HG02798 (cell line): ENCODE results near the gene SDHA.
"Not testable (repeated sequence)": the region's sequence is repeated elsewhere in the genome, so short reads cannot be mapped to it uniquely, and the experiment has no call there.

Experiments
- ATAC-seq: cut with Tn5 transposase; IDR thresholded peaks from one replicate; pipeline ENCODE4 v1.9.1; 2021; ENCODE audit warnings: mild to moderate bottlenecking; ENCODE audit not compliant: unreplicated experiment, poor library complexity

The SDHA gene

DNA sequence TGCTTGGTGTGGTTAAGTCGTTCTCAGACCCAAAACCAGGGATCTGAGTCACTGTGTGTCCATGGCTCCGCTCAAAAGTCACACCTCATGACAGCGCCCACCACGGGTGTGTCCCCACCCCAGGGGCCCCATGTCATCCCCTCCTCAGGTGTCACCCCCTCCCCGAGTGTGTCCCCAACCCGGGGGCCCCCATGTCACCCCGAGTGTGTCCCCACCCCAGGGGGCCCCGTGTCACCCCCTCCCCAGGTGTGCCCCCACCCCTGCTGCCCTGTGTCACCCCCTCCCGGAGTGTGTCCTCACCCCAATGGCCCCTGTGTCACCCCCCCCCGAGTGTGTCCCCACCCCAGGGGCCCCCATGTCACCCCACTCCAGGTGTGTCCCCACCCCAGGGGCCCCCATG, 21.8 kb upstream of the SDHA start:
- ATAC-seq: no peak

DNA sequence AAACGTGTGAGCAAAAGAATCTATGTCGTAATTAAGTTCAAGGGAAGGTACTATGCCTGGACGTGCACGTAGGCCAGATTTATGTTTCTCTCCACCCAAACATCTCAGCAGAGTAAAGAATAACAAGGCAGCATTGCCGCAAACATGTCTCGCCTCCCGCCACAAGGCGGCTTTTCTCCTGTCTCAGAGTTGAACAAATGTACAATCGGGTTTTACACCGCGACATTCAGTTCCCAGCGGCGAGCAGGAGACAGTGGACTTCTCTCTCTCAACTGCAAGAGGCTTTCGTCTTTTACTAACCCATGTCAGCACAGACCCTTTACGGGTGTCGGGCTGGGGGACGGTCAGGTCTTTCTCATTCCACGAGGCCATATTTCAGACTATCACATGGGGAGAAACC, 21.1 kb upstream of the SDHA start:
- not testable (repeated sequence) for ATAC-seq

DNA sequence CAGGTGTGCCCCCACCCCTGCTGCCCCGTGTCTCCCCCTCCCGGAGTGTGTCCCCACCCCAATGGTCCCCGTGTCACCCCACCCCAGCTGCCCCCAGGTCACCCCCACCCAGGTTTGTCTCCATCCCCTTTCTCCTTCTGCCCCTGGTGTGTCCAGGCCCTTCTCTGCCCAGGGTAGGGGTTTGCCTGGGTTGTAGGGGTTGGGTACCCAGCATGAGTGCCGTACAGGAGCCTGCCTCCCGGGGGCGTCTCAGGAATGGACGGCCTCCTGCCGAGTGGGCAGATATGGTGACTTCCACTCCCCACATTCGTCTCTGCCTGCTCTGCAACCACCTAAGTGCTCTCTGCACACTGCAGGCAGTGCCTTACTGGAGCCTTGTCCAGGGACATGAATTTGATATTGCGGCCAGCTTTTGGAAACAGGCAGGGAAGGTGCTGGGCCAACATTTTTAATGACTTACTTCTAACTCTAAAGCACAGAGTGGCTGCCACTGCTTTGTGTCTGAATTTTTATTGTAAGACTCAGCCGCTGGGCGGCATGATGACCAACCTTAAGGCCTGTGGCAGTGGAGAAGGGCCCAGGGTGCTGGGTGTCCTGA, 20.1 kb upstream of the SDHA start:
- no peak for ATAC-seq

DNA sequence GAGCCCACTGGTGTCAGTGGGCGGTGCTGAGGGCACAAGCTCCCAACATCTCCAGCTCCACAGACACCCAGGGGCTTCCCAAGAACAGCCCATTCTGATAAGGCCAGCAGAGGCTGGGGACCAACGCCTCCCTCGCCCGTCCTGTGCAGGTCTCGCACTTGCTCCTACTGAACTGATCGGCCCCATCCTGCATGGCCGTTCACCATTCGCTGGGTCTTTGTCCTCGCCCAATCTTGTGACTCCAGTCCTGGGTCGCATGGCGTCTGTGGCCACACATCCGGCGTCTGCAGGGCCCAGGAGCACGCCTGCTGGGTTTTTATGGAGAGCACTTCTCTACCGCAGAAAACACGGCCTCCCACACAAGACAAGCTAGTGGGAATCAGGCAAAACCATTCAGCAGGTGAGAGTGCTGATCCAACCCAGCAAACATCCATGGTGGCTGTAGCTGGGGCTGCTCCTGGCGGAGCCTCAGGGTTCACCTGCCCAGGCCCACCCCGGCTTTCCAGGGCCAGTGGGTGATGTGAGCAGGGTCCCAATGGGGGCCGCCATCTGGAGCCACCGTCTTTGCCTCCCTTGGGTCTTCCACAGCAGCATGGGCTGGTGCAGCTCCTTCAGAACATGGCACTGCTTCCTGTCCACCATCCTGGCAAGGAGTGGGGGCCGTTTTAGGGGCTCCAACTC, 19.5 kb upstream of the SDHA start:
- no peak for ATAC-seq

DNA sequence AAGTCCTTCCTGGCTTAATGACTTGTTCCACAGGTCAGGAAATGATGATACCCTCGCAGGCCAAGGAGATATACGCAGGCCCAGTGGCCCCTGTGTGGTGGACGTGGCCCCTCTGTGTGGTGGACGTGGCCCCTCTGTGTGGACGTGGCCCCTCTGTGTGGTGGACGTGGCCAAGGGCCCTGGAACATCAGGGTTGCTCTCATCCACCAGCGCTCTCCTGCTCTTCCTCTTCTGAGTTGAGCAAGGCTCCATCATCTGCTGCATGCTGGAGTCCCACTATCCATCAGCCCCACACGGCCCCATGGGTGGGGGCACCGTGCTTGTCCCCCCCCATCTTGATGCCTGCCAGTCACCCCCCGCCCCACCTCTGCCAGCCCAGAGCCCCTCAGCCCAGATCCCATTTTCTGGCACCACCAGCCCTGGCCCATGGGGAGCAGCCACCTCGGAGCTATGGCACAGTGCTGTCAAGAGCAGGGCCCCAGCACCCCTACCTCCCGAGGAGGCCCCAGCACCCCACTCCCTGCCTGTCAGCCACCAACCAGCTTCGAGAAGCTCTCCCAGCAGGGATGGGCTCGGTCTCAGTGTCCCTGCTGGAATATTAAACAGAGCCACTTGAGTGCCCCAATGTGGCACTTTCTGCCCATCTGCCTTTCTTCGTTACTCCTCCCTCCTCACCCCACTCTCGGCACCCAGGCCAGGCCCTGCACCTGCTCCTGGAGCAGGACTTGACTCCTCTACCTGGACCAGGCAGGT, 18.7 kb upstream of the SDHA start:
- ATAC-seq: no peak

DNA sequence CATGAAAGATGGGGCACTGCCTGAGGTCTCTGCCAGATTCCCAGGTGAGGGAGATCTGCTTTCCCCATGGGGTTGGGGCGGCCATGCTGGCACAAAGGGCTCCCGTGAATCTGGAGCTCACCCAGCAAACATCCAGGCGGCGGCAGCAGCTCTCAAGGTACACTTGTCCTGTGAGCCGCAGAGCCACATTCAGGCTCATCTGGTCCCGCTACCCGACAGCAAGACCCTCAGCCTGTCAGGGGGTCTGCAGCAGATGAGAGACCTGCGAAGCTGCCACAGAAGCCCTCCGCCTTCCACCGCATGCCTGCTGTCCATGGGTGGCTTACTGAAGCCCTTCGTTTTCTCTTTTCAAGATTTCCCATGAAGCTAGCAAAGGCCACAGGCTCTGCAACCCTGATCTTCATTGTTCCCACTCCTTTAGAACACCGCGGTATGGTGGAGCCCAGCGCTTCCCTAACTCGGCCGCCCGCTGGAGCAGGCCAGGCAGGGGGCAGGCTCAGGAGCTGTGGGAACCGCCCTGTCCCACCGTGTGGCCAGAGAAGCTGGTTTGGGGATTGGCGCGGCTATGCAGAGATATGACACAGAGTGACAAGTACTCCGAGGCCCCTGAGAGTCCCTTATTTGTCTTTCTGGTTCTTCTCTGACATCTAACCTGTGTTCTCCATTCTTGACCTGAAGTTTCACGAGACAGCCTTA, 18.0 kb upstream of the SDHA start:
- no peak for ATAC-seq

DNA sequence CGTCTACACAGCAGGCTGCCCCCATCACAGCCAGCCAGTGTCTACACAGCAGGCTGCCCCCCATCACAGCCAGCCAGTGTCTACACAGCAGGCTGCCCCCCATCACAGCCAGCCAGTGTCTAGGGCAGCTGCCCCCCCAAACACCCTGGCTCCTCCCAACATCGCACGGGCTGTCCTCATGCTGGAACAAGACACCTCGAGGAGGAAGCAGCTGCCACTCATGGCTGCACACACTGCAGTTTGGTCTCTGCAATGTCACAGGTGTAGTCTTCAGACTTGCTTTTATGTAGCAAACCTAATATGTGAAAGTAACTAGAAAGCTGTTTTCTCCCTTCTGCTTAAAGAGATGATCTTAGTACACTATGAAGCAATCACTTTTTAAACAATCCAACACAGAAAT, 17.1 kb upstream of the SDHA start:
- ATAC-seq: no peak

DNA sequence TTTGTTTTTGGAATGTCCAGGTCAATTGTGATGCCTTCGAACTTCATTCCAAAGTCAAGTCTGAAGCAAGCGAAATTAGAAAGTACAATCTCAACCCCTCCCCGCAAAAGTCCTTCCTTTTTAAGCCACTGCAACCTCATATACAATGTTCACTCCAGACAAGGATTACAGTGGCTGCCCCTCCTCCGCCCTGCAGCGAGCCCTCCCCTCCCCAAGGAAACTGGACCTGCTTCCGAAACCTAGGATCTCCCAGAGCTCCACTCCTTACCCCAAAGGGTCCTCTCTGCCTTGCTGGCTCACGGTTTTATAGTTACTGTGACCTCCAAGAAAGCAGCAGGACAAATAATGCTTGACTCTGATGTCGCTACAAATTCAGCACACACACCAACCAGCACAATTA, 16.4 kb upstream of the SDHA start:
- no peak for ATAC-seq

DNA sequence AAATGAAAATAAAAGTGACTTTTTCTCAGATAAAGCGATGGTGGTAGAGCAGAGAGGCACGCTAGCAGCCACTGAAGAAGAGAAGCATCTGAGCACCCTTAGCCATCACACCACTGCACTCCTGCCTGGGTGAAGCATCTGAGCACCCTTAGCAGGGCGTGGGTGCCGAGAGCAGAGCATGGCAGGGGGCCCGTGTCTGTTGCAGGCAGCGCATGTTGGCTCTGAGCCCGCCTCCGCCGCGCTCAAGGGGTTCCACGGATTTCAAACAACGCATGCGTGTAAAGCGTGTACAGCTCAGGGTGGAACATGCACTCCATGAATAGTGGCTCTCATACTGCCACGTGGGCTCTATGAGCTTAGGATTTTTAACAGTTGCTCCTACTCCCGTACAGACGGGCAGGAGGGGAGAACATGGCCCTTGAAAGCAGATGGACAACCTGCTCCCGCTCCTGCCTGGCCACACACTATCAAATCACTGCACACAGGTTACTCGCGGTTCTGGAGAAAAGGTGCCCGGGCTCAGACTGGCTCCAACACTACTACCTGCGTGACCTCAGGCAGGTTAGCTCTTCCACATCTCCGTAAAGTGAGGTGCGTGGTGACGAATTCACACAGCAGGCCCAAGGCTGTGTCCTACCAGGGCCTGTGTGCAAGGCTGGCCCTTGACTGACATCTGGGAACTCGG, 14.7 kb upstream of the SDHA start:
- no peak for ATAC-seq

DNA sequence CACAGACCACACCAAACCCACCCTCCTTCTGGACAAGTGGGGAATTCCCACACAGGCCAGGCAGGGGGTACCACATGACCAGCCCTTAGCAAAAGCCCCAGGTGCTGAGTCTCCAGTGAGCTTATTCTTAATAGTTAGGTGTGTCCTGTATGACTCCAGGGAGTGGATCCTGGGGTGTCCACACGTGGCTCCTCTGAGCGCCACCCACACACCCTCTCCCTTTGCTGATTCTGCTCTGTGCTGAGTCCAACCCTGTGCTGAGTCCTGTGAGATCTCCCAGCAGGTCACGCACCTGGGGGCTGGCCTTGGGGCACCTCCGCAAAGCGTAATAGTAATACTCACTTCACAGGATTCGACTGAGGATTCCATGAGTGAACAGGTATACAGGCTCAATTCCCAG, 14.1 kb upstream of the SDHA start:
- no peak for ATAC-seq

DNA sequence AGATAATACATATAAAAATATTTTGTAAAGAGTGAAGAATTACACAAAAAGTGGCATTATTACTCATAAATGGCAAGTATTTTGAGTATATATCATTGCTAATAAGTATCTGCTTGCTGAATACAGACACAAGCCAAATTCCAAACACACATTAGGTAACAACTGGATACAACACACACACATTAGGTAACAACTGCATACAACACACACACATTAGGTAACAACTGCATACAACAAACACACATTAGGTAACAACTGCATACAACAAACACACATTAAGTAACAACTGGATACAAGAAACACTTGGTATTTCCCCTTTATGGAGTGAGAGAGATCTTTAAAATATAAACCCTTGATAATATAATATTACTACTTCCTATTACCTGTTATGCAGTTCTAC, 13.7 kb upstream of the SDHA start:
- ATAC-seq: no peak

DNA sequence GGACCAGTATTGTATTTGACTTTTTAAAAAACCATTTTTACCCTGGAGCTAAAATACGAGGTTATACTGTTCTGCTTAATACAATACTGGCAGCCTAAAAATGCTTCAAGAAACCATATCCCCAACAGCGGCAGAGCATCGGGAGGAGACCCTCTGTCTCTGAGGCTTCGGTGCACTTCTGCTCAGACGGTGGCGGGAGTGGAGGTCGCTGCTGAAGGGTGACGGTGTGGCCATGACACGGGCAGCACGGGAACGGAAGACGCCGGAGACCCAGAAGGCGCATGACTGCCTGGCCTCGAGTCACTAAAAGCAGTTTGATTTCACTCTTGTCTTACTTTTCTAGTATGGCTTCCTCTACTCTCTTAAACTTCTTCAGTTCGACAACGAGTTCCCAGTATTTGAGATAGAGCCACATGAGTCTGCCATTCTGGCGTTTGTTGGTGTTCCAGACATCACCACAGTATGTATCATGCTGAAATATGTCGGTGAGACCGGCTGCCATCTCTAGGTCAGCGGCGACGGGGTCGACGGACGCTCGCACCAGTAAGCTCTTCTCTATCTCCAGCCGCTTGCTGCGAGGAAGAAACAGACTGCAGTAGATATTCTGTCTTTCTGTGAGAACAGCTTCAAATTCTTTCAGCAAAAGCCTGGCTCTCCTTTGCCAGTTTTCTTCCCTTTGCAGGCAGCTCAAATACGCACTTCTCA, 13.0 kb upstream of the SDHA start:
- no peak for ATAC-seq

DNA sequence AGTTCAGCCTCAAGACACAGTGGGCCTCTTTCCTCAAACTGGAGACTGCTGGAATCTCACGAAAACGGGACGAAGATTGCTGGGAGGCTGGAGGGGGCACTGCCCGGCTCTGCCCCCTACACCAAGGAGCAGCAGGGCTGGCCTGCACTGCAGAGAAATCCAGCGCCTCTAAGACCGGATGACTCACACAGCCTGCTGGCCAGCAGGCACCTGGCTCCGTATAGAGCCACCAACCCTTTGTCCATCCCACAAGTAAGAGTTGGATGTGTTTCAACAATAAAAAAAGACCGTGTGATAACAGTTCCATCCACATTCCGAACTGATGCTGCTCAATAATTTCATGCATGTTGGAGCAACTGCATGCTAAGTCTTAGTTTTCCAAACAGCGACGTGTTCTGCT, 11.7 kb upstream of the SDHA start:
- no peak for ATAC-seq

DNA sequence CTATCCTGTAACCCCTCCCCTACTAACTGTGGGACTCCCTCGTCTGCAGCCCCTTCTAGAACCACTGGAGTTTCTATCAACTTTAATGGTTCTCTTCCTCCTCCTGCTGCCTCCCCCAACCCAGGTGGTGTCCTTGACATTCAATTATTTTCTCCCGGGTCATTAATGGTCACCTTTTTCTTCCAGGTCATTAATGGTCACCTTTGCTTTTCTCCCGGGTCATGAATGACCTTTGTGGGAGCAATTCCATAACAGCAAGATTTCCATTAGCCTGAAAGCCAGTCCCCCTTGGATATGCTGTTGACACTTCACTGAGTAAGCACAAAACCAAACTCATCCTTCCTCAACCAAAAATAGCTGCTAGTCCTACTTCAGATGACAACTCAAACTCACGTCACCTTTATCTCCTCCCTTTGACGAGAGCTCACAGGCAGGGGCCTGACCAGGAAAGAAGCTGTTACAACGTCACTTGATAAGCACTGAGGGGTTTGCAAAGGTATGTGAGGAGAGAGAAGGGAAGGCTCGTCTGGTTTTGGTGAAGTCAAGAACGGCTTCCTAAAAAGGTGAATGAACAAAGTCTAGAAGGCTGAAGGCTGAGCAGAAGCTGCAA, 11.1 kb upstream of the SDHA start:
- no peak for ATAC-seq

DNA sequence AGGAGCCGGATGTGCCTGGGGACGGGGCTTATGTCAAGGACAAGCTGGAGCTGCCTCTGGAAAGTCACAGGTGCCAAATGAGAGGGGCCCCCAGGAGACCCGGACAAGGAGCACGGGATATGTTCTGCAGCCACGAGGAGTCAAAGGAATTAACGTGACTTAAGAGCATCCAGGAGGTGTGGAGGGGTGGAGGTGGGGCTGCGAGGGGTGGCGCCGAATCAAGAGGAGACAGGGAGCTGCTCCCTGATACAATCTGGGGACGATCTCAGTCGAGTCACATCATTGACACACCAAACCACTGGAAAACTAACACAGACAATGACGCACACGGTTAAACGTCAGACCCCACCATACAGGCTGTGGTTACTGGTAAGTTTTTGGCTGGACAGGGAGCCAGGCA, 10.5 kb upstream of the SDHA start:
- ATAC-seq: no peak

DNA sequence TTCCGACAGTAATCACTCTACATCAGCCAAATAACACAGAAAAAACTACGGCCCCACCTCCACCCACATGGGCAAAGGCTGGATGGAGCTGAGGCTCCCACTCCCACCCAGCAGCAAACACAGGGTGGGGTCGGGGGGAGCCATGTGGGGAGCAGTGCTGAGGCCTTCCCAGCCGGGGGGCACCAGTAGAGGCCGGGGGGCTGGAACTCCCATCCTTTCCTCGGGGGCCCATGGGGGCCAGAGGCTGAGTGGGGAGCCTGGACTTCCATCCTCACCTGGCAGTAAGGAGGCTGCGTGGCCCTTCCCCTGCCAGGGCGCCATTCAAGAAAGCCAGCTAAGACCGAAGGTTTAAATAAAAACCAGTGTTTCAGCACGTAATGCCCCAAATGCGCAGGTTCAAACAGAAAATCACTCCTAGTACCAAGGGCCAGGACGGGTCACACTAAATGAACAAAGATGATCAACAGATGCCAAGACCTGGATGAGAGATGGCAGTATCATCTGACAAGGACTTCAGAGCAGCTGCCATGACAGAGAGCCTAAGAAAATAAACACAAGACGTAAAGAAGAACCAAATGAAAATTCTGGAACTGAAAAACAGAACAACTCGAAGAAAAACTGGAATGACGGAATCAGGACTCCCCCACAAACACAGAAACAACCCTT, 9.5 kb upstream of the SDHA start:
- ATAC-seq: no peak

DNA sequence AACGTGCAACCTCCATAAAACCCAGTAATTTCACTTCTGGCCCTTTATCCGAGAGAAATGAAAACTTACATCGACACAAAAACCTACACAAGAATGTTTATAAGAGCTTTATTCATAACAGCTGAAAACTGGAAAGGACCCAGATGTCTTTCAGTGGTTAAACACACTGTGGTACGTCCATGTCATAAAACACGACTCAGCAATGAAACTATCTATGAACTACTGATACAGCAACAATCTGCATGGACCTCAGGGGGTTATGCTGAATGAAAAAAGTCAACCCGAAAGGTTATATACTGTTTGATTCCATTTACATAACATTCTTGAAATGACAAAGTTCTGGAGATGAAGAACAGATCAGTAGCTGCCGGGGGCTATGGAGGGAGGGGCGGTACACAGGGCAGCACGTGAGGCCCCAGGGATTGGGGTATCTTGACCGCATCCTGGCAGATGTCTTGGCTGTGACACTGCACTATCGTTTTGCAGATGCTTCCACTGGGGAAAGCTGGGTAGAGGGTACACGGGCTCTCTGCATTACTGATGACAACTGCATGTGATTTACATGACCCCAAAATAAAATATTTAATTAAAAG, 4.2 kb upstream of the SDHA start:
- ATAC-seq: no peak

DNA sequence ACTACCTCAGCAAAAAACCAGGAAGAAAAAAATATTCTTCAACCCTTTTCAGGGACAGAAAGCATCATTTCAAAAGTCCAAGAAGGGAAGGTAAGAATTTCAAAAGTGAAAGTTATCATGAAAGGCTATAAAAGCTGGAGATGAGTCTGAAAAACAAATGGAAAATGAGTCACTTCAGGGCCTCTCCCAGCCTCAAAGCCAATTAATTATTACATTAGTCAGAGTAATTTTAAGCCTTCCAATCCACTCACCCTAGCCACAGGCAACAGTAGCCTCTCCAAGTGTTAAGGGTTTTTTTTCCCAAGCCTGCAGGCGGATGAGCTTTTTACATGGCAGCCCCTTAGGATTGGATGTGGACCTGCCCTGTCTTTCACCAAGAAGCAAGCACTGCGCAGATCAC, 2.9 kb upstream of the SDHA start:
- not testable (repeated sequence) for ATAC-seq

DNA sequence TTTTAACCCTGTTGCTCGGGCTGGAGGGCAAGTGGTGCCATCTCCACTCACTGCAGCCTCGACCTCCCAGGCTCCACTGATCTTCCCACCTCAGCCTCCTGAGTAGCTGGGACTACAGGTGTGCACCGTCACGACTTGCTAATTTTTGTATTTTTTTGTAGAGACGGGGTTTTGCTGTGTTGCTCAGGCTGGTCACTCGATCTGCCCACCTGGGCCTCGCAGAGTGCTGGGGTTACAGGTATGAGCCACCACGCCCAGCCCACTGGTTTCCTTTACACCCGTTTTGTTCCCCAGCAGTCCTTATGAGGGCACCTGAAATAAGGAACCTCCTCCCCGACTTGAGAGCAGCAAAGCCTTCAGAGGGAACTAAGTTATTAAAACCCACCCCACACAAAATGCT, 2.0 kb upstream of the SDHA start:
- not testable (repeated sequence) for ATAC-seq
